K562 (cell line): Measurements from ENCODE around the gene LCN1. TPM values are rescaled to one million over a fixed set of nuclear protein-coding genes. Genes with fewer than 3 reads are reported as not detected.

Experiments used
- CHAMP1 ChIP-seq: fragments of 450-650 bp; IDR thresholded peaks from 2 replicates; pipeline ENCODE4 v1.6.1; 2016; ENCODE audit warnings: mild to moderate bottlenecking
- MCM2 ChIP-seq: fragments of 450-650 bp; IDR thresholded peaks from 2 replicates; pipeline ENCODE4 v1.6.1; 2017; ENCODE audit warnings: low read depth, mild to moderate bottlenecking
- NBN ChIP-seq: fragments of 450-650 bp; IDR thresholded peaks from 2 replicates; pipeline ENCODE4 v1.6.1; 2016; ENCODE audit warnings: low read depth, mild to moderate bottlenecking
- PHF8 ChIP-seq: fragments of 200-600 bp; sonication (generic); IDR thresholded peaks from 2 replicates; pipeline ENCODE4 v1.6.1; 2012; ENCODE audit warnings: mixed run types, mild to moderate bottlenecking, inconsistent platforms, low read length, moderate library complexity, borderline replicate concordance
- RBBP5 ChIP-seq: fragments of 200-600 bp; sonication (generic); IDR thresholded peaks from 2 replicates; pipeline ENCODE4 v1.6.1; 2012; ENCODE audit warnings: borderline replicate concordance, mild to moderate bottlenecking, low read length, control low read depth, inconsistent platforms; ENCODE audit not compliant: insufficient read depth, poor library complexity, severe bottlenecking
- SP1 ChIP-seq: sonication (generic); formaldehyde crosslinking; IDR thresholded peaks from 2 replicates; pipeline ENCODE4 v1.8.1; 2022; ENCODE audit warnings: mild to moderate bottlenecking, missing genetic modification reagents
- TAF1 ChIP-seq: IDR thresholded peaks from 2 replicates; pipeline ENCODE4 v1.6.1; 2011; ENCODE audit warnings: mild to moderate bottlenecking, low read length, moderate library complexity; ENCODE audit not compliant: insufficient read depth, control insufficient read depth, severe bottlenecking; ENCODE audit errors: extremely low read depth
- ZBTB40 ChIP-seq, 2 experiments: fragments of 450-650 bp in 1 of 2; sonication (generic) in 1 of 2; formaldehyde crosslinking in 1 of 2; IDR thresholded peaks; 2 replicates each; pipeline versions ENCODE4 v1.7.1 to v1.9.0; 2016 to 2022; ENCODE audit warnings: inconsistent platforms in 1 of 2, mild to moderate bottlenecking in 1 of 2, missing genetic modification reagents in 1 of 2
- ZMIZ1 ChIP-seq, 2 experiments: fragments of 150-350 bp in 1 of 2; IDR thresholded peaks; 2 replicates each; pipeline ENCODE4 v1.6.1; 2012 to 2016; ENCODE audit warnings: low read depth in 2 of 2, low read length in 2 of 2, mild to moderate bottlenecking in 1 of 2, moderate library complexity in 1 of 2
- ZNF717 ChIP-seq: fragments of 250-450 bp; sonication (Bioruptor Pico); IDR thresholded peaks from 2 replicates; pipeline ENCODE4 v1.5.0; 2021
- polyA plus RNA-seq, 8 experiments: library from polyadenylated mRNA; depleted of rRNA in 4 of 8; stranded (reverse) in 5 of 8; unstranded in 3 of 8; fragments of >200 nt; fragmentation: Nextera tagmentation in 2 of 8; fragmentation: Illumina TruSeq in 1 of 8; extraction: Ambion mirVana in 2 of 8; extraction: Trizol in 1 of 8; gene quantifications; 2 replicates each; pipeline versions ENCODE4 v1.2.1 to v1.2.3, GENCODE V29; 2011 to 2014; ENCODE audit warnings: inconsistent platforms in 1 of 8, missing spikeins in 1 of 8
- total RNA-seq, 7 experiments: library from RNA; depleted of rRNA in 6 of 7; stranded (reverse); fragments of >200 nt in 6 of 7; fragmentation: Illumina TruSeq in 2 of 7; extraction: Trizol in 2 of 7; gene quantifications; 2 replicates each; pipeline versions ENCODE4 v1.2.1 to v1.2.3, GENCODE V29; 2011 to 2021; ENCODE audit warnings: low replicate concordance in 1 of 7

The LCN1 gene
- total and polyA plus RNA-seq, 9 of the 15 experiments (the other 6 are each of a cell fraction or from before 2014, with no cell fraction given): not detected

GRCh38 chr9:135480071-135480939 is 40.9 kb upstream of the LCN1 start (continued):
- no peak for TF ChIP-seq CHAMP1
- peak; percentile 28 for TF ChIP-seq RBBP5
- TF ChIP-seq ZNF717 (CRISPR knock-in tag): no peak
- peak; percentile 49; the same call in 1 of the 2 replicates for TF ChIP-seq ZBTB40 (IDR thresholded peaks at IDR 0.05)
- no peak for TF ChIP-seq ZBTB40 (CRISPR knock-in tag; IDR thresholded peaks at IDR 0.05)
- TF ChIP-seq SP1 (CRISPR knock-in tag): 0 out of 2 replicates have a peak, but pooled peaks have one; percentile 19
- TF ChIP-seq NBN: no peak
- peak; percentile 42; the same call in 1 of the 2 replicates for TF ChIP-seq PHF8
- TF ChIP-seq MCM2: no peak
- TF ChIP-seq TAF1: peak; percentile 54
- TF ChIP-seq ZMIZ1 (IDR thresholded peaks at IDR 0.05; ENCODE audit: low read depth in 2 of 2, low read length in 2 of 2): no peak
